SKM-1 (cell line): ENCODE measurements around the gene MRPS23.

Experiments
- DNase-seq: peaks from one replicate; lab custom pipeline; 2025; ENCODE audit not compliant: unreplicated experiment; lab: John Stamatoyannopoulos, UW

Gene MRPS23

DNA sequence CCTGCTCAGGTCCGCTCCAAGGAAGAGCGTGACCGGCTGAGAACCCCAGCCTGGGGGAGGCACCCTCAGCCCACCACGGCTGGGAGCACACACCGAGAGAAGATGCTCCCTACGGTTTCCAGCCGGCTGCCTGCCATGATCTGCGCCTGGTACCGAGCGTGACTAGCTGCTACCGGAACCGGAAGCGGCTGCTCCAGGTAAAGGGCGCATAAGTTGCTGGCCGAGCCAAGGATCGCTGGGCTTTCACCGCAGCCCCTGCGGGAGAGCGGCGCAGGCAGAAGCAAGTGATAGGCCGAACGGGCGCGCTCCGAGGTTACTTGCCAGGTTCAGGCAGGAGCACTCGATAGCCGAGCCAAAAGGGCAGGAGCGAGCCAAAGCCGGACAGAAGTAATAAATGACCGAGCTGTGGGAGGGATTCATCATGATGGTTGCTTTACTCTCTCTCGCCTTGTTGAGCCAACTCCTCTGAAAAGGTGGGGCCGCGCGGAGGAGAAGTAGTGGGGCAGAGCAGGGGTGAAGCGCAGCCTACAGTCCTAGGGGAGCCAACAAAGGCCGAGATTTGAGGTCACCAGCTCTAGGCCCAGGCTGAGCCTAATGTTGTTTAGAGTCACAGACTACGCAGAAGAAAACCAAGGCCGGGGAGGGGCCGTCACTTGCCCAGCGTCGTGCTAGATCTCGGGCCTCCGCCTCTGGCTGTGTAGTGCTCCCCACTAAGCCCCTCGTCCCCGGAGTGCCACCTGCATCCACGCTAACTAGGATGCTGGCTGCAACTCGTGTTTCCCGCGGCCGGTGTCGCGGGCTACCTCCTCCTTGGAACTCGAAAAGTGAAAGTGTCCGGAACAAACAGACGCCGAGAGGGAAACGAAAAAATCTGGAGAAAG is at the start of gene MRPS23:
Gene MRPS23, minus strand, starts transcription at position 171 of the 881 bp plus-strand sequence. Its CDS starts 34 bp downstream, at position 137.
- peak; percentile 95 for DNase-seq

DNA sequence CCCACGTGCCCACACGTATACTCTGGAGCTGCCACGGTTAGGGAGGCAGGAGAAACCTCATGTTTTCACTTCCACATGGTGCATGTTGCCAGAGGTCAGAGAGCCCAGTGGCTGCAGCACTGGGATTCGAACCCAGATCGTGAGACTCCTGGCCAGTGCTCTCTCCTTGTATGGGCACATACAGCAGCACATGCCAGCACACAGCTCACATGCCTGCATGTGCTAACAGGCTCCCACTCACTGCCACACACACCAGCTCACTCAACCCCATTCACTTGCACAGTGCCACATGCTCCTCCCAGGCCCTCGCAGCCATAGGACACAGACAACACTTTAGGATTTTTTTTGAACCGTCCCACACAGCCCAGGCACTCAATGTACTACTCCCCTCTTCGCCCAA is 49.5 kb upstream of the MRPS23 start:
- DNase-seq, result no peak

DNA sequence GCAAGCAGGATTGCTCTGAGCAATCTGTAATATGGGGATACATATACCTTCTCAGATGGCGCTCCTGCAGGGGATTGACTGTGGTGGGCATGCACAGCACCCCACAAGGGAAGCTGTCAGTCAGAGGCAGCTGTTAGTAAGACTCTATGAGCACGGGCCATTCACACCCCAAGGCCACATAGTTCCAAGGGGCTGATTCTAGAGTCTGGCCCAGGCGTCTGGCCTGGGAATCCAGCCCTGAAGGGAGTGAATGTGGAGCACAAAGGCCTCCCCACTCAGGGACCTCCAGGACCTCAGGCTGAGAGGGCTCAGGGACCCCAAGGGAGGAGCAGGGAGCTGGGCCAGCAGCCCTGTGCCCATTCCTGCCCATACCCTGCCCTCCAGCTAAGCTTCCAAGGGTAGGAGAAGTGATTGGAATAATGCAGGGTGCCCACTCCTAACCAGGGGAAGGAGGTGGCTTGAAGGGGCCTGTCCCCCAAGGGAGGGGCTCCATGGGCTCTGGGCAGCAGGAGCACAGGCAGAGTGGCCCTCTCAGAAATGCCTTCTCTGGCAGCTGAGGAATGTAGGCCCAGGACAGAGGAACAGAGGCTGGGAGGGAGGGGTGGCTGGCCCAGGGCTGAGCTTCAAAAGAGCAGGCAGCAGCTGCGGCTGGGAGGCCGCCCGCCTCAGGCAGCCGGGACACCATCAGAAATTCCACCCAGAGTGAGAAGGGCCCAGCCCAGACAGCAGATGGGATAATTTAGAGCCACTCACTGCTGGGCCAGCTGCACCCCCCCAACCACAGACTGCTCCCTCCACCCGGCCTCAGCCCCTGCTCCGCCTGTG is 48.9 kb upstream of the MRPS23 start:
- no peak for DNase-seq

DNA sequence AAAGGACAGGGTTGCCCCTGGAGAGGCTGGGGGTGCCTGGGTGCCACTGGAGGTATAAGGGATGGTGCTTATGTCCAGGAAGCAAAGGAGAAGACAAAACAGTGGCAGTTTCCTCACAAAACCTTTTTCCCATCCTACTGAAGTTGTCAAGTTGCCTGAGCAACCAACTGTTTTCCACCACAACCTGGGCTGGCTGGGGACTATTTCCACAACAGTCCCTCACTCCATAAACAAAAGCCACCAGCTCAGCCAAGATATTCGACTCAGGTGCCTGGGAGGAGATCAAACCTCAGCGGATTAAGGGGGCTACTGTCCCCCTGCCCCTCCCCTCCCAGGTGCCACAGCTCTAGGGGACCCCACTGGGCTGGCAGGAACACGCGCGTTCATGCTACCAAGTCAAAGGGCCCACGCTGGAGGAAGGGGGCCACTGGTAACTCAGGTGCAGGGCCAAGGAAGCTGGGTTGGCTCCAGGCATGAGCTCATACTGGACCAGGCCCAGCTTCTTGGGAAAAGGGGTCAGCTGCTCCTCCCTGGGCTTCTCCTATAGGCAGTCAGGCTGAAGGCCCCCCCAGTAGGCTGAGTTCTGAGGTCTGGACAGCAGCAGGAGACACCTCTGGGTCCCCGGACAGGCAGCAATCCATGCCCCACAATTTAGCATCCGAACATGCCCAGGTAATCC is 45.7 kb upstream of the MRPS23 start:
- DNase-seq, result no peak

DNA sequence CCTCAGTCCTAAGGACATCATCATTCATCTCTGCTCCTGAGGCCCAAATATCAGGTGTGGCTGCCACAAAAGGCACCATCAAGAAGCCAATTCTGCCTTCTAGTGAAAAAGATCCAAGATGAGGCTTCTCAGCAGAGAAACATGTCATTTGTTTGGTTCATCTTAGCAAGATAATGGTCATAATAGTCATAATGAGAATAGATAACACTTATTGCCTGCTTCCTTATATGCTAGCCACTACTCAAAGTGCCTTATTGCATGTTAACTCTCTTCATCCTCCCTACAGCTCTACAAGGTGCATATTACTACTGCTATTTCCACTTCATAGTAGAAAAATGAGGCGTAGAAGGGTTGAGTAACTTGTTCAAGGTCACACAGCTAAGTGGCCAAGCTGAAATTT is 45.0 kb upstream of the MRPS23 start:
- DNase-seq, result no peak

DNA sequence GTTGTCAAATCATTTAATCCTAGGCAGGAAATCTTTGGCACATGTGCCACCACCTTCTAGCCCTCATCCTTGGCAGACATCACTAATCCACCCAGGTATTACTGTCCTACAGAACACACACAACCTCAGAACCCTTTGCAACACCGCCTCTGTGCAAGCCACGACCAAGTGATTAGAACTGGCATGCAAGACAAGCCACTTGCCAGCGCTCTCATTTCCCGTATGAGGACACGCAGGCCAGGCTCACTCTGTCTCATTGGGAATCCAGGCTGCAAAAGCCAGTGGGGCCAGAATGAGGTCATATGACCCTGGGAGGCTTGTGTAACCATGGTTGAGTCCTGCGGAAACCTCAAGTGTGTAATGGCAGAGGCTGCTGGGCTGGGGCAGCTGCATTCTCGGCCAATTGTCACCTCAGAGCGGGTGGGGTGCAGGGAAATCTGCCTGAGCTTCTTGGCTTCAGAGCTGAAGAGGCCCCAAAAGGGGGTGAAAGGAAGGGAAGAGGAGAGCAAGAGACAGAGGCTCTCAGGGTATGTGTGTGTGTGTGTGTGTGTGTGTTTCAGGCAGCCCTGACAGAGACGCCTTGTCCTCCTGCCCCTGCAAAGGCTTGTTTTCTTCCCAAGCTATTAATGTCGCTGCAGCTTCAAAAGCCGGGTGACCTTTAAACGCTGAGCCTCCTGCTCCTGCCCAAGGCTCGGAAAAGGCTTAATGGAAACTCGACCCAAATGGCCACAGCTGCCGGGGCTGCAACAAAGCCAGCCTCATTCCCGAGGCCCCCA is 43.2 kb upstream of the MRPS23 start:
- peak; percentile 97 for DNase-seq

DNA sequence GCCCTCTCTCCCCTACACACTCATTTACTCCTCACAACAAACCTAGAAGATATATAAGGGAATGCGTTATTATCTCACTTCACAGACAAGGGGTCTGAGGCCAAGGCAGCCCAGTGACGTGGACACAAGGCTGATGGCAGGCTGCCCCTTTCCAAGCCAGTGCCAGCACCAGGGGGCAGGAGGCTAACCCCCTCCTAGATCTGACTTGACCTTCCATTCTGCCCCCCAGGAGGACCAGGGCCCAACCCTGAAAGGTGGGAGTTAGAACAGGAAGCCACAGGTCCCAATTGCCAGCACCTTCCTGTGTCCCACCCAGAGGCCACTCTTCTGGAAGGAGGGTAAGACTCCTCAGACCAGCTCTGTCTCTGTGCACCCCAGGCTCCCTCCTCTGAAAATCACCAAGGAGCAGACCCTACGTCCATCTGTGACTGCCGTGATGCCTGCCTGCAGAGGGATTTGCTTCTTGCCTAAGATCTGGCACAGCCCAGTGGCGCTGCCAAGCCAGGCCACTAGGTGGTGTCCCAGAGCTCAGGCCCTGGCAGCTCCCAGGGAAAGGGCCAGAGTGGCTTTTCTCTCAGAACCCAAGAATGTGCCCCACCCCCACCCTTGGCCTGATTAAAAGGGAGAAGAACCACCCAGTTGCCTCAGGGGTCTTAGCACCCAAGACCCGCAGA is 42.4 kb upstream of the MRPS23 start:
- DNase-seq, result peak; percentile 68

DNA sequence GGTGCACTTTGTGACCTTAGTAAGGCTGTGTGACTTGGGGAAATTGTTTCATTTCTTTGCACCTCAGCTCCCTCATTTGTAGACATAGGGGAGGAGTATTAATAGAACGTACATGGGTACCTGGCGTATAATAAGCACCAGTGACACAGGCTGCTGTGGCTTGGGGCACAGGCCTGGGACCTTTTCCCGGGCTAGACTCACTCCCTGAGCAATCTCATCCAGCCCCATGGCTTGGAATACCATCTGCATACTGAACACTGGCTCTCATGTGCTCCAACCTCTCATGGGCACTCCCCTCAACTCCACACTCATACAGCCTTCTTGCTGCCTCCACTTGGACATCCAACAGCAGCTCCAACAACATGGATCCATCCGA is 41.0 kb upstream of the MRPS23 start:
- DNase-seq, result no peak

DNA sequence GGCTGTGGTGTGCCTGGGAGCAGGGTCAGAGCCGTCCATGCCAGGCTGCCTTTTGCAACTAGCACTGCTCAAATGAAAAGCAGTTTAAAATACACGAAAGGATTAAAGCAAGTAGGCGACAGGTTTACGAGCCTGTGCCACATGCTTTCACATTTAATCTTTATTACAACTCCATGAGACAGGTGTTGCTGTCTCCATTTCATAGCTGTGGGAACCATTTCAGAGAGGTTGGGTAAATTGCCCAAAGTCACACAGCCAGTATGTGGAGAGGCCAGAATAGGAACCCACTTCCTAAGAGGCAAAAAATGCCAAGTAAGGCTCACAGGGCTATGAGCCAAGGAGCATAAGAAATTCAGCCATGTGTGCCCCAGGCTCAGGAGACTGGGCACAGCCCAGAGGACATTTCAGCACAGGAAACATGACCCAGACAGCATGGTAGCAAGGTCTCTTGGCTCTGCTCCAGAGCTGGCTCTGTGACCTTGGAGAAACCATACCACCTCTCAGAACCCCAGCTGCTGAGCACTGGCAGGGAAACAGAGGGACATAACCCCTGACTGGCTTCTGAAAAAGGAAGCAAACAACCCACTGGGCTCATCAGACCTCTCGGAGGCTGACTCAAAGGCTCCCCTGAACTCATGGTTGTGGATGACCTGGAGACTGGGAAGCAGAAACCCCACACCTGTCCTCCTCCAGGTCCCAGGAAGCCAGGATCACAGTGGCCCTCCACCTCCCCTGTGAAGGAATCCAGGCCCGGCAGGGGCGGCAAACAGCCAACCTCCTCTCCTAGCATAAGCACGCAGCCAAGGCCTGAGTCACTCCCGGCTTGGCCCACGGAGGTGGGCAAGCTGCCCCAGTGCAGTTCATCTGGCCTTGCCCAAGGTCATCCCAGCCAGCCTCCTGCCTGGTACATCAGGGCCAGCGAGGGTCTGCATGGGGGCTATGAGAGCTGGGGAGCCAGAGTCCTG is 40.3 kb upstream of the MRPS23 start:
- no peak for DNase-seq

DNA sequence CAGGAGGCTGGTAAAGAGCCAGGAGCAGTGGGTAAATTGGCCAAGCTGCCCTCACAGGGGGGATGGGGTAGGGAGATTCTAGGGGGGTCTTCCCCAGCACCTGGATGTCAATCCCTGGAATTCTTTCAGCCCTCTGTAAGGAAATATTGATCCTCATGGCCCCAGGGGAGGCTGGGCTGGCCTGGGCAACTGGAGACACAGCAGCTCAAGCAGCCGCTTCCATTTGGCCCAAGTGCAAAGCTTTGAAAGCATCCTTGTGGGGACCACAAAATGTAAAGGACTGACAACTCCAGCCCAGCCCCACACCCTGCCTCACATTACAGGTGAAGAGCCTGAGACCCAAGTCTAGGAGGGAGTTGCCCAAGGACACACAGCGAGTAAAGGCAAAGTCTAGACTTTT is 39.4 kb upstream of the MRPS23 start:
- DNase-seq, result no peak

DNA sequence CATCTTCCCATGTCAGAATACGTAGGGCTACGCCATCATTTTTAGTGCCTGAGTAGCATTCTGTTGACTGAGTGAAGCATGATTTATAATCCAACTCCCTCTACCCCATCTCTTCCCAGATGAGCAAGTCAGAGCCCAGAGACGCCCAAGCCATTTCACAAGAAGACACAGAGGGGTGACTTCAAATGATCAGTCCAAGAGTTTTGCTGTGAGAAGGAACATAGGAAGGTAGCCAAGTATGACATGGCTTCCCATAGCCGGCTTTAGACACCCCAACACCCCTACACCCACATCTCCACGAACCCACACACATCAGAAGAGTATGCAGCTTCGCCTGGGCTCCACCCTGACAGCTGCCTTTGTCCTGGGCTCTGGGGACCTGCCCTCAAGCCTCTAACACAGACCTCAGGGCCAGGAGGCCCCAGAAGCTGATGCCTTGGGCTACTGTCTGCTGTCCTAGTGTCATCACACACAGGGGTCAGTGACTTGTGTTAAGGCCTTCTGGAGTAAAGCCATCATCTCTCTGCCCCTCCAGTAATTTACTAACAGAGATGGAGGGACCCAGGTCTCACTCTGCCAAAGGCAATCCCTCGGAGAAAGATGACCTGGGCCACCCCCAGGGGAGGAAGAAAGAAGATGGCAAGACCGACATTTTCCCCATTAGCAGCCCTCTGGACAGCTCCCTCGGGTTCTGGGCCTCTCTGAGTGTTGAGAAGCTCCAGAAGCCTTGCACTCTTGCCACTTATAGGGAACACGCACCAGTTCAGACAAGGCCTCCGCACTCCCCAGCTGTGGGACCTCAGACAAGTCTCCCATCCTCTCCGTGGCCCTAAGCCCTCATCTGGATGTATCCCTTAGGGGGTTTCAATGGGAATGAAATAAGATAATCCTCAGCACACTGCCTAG is 38.7 kb upstream of the MRPS23 start:
- no peak for DNase-seq

DNA sequence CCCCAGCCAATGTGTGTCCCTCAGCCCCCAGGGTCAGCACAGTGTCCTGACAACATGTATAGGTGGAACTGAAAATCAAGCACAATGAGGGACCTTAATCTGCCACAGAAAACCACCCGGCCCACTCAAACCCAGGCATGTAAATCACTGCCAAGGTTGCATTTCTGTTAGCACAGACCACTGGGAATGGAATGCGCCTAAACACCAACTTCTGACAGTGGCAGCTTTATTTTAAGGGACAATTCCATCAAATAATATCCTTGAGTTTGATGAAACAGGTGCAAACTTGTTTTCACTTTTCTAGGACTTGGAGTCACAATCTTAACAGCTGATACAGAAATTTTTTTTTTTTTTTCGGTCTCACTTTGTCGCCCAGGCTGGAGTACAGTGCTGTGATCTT is 37.3 kb upstream of the MRPS23 start:
- no peak for DNase-seq

DNA sequence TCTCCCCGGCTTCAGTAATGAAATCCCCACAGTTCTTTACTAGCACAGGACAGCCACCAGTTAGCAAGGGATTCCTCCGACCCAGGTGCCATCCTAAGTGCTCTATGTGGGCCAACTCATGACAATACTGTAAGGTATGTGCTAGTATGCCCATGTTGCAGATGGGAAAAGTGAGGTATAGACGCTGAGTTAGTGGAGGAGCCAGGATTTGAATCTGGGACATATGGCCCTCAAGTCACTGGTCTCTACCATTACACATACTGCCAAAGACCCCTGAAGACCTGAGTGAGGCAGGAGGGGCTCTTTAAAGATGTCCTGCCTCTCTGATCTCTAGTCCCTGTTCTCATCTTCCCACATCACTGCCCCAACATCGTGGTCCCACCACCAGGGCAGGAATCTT is 36.2 kb upstream of the MRPS23 start:
- no peak for DNase-seq

DNA sequence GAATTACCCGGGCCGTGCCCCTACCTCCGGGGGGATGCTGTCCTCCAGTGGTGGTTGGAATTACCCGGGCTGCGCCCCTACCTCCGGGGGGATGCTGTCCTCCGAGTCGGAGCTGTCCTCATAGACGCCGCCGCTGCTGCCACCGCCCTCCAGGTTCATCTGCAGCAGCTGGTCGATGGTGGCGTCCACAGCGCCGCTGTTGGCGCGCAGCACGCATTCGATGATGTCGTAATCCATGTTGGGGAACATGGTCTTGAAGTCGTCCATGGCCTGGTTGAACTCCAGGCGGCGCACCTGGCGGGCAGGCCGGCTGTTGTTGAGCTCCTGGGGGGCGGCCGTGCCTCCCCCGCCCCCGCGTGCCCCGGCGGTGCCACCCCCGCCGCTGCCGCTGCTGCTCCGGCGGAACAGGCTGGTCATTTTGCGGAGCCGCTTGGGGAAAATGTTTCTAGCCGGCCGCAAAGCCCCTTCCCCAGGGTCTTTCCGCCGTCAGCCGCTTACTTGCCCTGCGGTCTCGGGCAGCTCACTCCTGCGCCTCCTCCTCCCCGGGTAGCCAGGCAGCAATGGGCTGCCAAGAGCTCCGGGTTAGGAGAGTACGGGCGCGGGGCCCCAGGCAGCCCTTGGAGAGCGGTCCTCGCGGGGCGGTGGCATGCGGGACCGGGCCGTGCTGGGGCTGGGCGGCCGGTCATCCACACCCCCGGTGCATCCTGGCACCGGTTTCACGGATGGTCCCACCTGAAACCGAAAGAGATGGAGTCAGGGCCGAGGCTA is 35.5 kb upstream of the MRPS23 start:
- no peak for DNase-seq

DNA sequence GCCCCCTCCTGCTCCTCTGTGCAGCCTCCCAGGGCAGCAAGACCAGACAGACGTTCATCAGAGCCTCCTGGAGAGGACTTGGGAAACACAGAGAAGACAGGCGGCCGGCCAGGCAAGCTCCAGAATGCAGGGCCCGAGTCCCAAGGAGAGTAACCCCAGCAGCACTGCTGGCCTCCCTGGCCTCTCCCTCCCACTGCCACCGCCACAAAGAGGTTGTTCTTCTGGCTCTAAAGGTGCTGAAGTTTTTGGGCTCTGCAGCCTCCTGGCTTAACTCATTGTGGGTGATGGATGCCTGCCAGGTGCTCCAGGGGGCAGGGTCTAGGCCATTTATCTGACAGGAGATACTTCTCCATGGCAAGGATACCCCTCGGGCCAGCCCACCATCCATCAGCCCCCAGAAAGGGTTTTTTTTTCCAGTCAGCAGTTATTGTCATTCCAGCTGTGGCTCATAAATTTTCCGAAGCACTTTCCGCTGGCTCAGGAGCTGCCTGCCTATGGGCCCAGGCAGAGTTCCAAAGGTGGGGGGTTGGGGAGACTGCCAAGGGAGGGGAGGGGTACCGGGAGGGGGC is 32.0 kb upstream of the MRPS23 start:
- no peak for DNase-seq

DNA sequence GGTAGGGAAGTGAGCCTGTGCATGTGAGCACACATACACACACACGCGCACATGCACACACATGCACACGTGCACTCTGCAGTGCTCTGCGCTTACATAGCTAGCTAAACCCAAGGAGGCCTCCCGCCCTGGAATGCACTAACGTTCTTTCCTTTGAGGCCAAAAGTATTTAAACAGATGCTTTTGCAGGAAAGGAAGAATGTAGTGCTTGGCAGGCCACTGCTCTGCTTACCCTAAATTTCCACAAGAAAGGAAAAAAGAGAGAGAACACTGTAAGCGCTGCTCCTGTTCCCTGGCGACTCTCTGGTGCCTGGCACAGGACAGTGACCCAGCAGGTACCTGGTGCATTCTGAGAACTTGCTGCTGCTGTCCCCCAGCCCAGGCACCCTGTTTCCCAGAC is 31.3 kb upstream of the MRPS23 start:
- no peak for DNase-seq

DNA sequence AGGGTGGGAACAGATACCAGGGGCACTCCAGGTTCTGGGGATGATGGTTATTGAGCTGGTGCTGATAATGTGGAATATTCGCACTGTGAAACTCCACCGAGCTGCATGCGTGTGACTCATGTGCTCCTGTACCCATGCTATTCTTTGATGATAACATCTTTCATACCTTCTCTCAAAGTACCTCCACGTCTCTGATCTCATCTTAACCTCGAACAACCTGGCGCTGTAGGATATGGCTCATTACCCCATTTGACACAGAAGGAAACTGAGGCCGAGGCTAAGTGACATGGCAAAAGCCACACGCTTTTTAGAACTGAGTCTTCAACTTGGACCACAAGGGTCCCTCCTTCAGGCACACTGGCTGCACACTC is 30.2 kb upstream of the MRPS23 start:
- no peak for DNase-seq
